HL-60/S4 (cell line): ENCODE data around the gene EEF1G.

Source experiments
- in situ Hi-C: fragments of 300-500 bp; cut with MboI; formaldehyde crosslinking; loops from 2 replicates; pipeline ENCODE4 v1.14.3; 2022; ENCODE audit warnings: low sequenced_read_pairs

Gene EEF1G

GRCh38 chr11:62556108-62556874 is 17.4 kb downstream of the EEF1G start:
- in situ Hi-C loops = loop anchor here (10.0 kb wide), 2 partner anchors 131 to 161 kb away; no protein-coding TSS in a partner anchor

GRCh38 chr11:62555464-62556107 is 18.1 kb downstream of the EEF1G start:
- in situ Hi-C loops = loop anchor here (10.0 kb wide), 2 partner anchors 131 to 161 kb away; no protein-coding TSS in a partner anchor

GRCh38 chr11:62554387-62555167 is 19.1 kb downstream of the EEF1G start:
- in situ Hi-C loops = loop anchor here (10.0 kb wide), 2 partner anchors 130 to 160 kb away; no protein-coding TSS in a partner anchor

- in situ Hi-C loops = loop anchor here (10.0 kb wide), 2 partner anchors 129 to 159 kb away; no protein-coding TSS in a partner anchor
These were observed 19.8 kb downstream of the EEF1G start for GRCh38 chr11:62553839-62554361.

GRCh38 chr11:62553080-62553838 is 20.4 kb downstream of the EEF1G start:
- in situ Hi-C loops = loop anchor here (10.0 kb wide), 2 partner anchors 128 to 158 kb away; no protein-coding TSS in a partner anchor

GRCh38 chr11:62552485-62553079 is 21.1 kb downstream of the EEF1G start:
- in situ Hi-C loops = loop anchor here (10.0 kb wide), 2 partner anchors 128 to 158 kb away; no protein-coding TSS in a partner anchor

- in situ Hi-C loops = loop anchor here (10.0 kb wide), 2 partner anchors 126 to 156 kb away; no protein-coding TSS in a partner anchor
These were observed 23.2 kb downstream of the EEF1G start for GRCh38 chr11:62550478-62550877.

- in situ Hi-C loops = no loop called here
These were observed 25.0 kb downstream of the EEF1G start for GRCh38 chr11:62548545-62549335.

- in situ Hi-C loops = no loop called here
These were observed 25.9 kb downstream of the EEF1G start for GRCh38 chr11:62547691-62548281.

GRCh38 chr11:62546929-62547625 is 26.6 kb downstream of the EEF1G start:
- in situ Hi-C loops = no loop called here

GRCh38 chr11:62546244-62546928 is 27.3 kb downstream of the EEF1G start, which contains the start of gene AHNAK:
Gene AHNAK (minus strand): TSS chr11:62546806. CDS start chr11:62536098, 10,708 bp downstream.
- in situ Hi-C loops = no loop called here

- in situ Hi-C loops = no loop called here
These were observed 28.1 kb downstream of the EEF1G start for GRCh38 chr11:62545437-62546243.

- in situ Hi-C loops = no loop called here
These were observed 28.9 kb downstream of the EEF1G start for GRCh38 chr11:62544581-62545436.

GRCh38 chr11:62543680-62544444 is 29.8 kb downstream of the EEF1G start:
- in situ Hi-C loops = no loop called here
